ENCODE data around the gene PHACTR1.

GRCh38 chr6:13261464-13261994 is 545.0 kb downstream of the PHACTR1 start:
- TF ChIP-seq POLR2A (IDR thresholded peaks at IDR 0.05; ENCODE audit: low read depth, low read length) (no peak), TAF1 (IDR thresholded peaks at IDR 0.05; ENCODE audit: low read depth, low read length) (no peak)

Measured in GM12891 (cell line).